ENCODE data around the gene TMEM223. TPM values are rescaled to one million over a fixed set of nuclear protein-coding genes. Genes with fewer than 3 reads are reported as not detected.

The TMEM223 gene
- polyA plus RNA-seq, 1 donor from 2014 or later = 16.5 TPM

GRCh38 chr11:62775646-62776045, 16.2 kb downstream of the TMEM223 start:
- Histone ChIP-seq H3K9me2 (ENCODE audit: insufficient read depth, low read length) (no peaks in the 10 kb centered on the region), H3F3A (ENCODE audit: insufficient read depth, low read length, poor library complexity, severe bottlenecking) (peaks cover 3% of the 10 kb centered on the region), H3K4me2 (ENCODE audit: low read length) (no peak overlapping the region), H3K36me3 (ENCODE audit: insufficient read depth, low read length) (no peaks in the 10 kb centered on the region), H3K4me3 (ENCODE audit: low read length) (no peak overlapping the region), H4K20me1 (ENCODE audit: insufficient read depth) (no peaks in the 10 kb centered on the region), H3K9me3 (ENCODE audit: low read length) (no peaks in the 10 kb centered on the region), H2AFZ (ENCODE audit: low read depth, low read length) (no peak overlapping the region), H3K27ac (ENCODE audit: low read length) (no peak overlapping the region), H3K79me2 (replicated peaks; ENCODE audit: insufficient read depth, low read length) (peaks cover 10% of the 10 kb centered on the region), H3K27me3 (ENCODE audit: insufficient read depth, low read depth, low read length) (no peaks in the 10 kb centered on the region), H3K9ac (ENCODE audit: low read length) (no peak overlapping the region)
- no peak for TF ChIP-seq TAF1 (IDR thresholded peaks at IDR 0.05; ENCODE audit: low read depth)
- TF ChIP-seq EP300 (conservative IDR thresholded peaks at IDR 0.05; ENCODE audit: poor library complexity, severe bottlenecking) = no peak
- no peak for TF ChIP-seq CTCF (IDR thresholded peaks at IDR 0.05; ENCODE audit: poor library complexity, severe bottlenecking)
- TF ChIP-seq POLR2AphosphoS5 (IDR thresholded peaks at IDR 0.05) = no peak
- TF ChIP-seq MXI1 (conservative IDR thresholded peaks at IDR 0.05; ENCODE audit: poor library complexity, severe bottlenecking) = no peak
- no peak for TF ChIP-seq SMC3 (conservative IDR thresholded peaks at IDR 0.05; ENCODE audit: poor library complexity)
- TF ChIP-seq RAD21 (conservative IDR thresholded peaks at IDR 0.05) = no peak
- TF ChIP-seq EZH2 (IDR thresholded peaks at IDR 0.05; ENCODE audit: borderline replicate concordance, insufficient read depth, low read length, poor library complexity, severe bottlenecking) = no peak
- TF ChIP-seq REST (IDR thresholded peaks at IDR 0.05; ENCODE audit: borderline replicate concordance) = no peak

- Histone ChIP-seq H3K4me3 (ENCODE audit: low read length) (no peak overlapping the region), H3F3A (ENCODE audit: insufficient read depth, low read length, poor library complexity, severe bottlenecking) (peaks cover 5% of the 10 kb centered on the region), H3K9me3 (ENCODE audit: low read length) (no peaks in the 10 kb centered on the region), H3K27me3 (ENCODE audit: insufficient read depth, low read depth, low read length) (no peaks in the 10 kb centered on the region), H3K27ac (ENCODE audit: low read length) (no peak overlapping the region), H3K79me2 (replicated peaks; ENCODE audit: insufficient read depth, low read length) (peaks cover 10% of the 10 kb centered on the region), H3K36me3 (ENCODE audit: insufficient read depth, low read length) (no peaks in the 10 kb centered on the region), H3K9me2 (ENCODE audit: insufficient read depth, low read length) (no peaks in the 10 kb centered on the region), H4K20me1 (ENCODE audit: insufficient read depth) (no peaks in the 10 kb centered on the region), H3K9ac (ENCODE audit: low read length) (no peak overlapping the region), H3K4me2 (ENCODE audit: low read length) (no peak overlapping the region), H2AFZ (ENCODE audit: low read depth, low read length) (no peak overlapping the region)
- TF ChIP-seq POLR2AphosphoS5 (IDR thresholded peaks at IDR 0.05) = no peak
- TF ChIP-seq CTCF (IDR thresholded peaks at IDR 0.05; ENCODE audit: poor library complexity, severe bottlenecking) = no peak
- TF ChIP-seq SMC3 (conservative IDR thresholded peaks at IDR 0.05; ENCODE audit: poor library complexity) = no peak
- TF ChIP-seq EZH2 (IDR thresholded peaks at IDR 0.05; ENCODE audit: borderline replicate concordance, insufficient read depth, low read length, poor library complexity, severe bottlenecking) = no peak
- TF ChIP-seq MXI1 (conservative IDR thresholded peaks at IDR 0.05; ENCODE audit: poor library complexity, severe bottlenecking) = no peak
- TF ChIP-seq EP300 (conservative IDR thresholded peaks at IDR 0.05; ENCODE audit: poor library complexity, severe bottlenecking) = no peak
- no peak for TF ChIP-seq RAD21 (conservative IDR thresholded peaks at IDR 0.05)
- TF ChIP-seq REST (IDR thresholded peaks at IDR 0.05; ENCODE audit: borderline replicate concordance) = no peak
- no peak for TF ChIP-seq TAF1 (IDR thresholded peaks at IDR 0.05; ENCODE audit: low read depth)
These were observed 17.4 kb downstream of the TMEM223 start for GRCh38 chr11:62774407-62774806.

Measured in neural cell (in vitro differentiated cells).